Hindlimb muscle (tissue), 1 donor: ENCODE measurements around the gene ZNF418. TPM values are rescaled to one million over a fixed set of nuclear protein-coding genes. Genes with fewer than 3 reads are reported as not detected.
"Not testable (repeated sequence)": the region's sequence is repeated elsewhere in the genome, so short reads cannot be mapped to it uniquely, and the experiment has no call there.

Experiments used
- DNase-seq: peaks from one replicate; pipeline ENCODE4 v3.0.0-alpha.2; 2013
- polyA plus RNA-seq: library from polyadenylated mRNA; unstranded; fragments of 120-200 nt; gene quantifications from one replicate; pipeline ENCODE4 v1.2.1, GENCODE V29; 2013; ENCODE audit not compliant: insufficient read length

Gene ZNF418
- polyA plus RNA-seq, 1 donor, result 10.2 TPM

GRCh38 chr19:57888560-57889231, 46.5 kb downstream of the ZNF418 start, which contains the start of gene ZNF814:
TSS of gene ZNF814 (minus strand) at chr19:57889037. CDS start at chr19:57888802, 235 bp downstream.
- peak; percentile 42 for DNase-seq

- no peak for DNase-seq
These were observed 47.1 kb downstream of the ZNF418 start for GRCh38 chr19:57888107-57888559.

GRCh38 chr19:57887195-57887941, 47.8 kb downstream of the ZNF418 start:
- no peak for DNase-seq

- no peak for DNase-seq
These were observed 49.2 kb downstream of the ZNF418 start for GRCh38 chr19:57886046-57886445.

GRCh38 chr19:57873883-57874799, 61.1 kb downstream of the ZNF418 start:
- DNase-seq, result not testable (repeated sequence)

- DNase-seq, result no peak
These were observed 62.8 kb downstream of the ZNF418 start for GRCh38 chr19:57872450-57872849.

Other genes starting within 250 kb of the ZNF418 start
- 8.3 TPM for gene ZNF154, start 226.2 kb downstream of the ZNF418 start, polyA plus RNA-seq
- gene ZNF671, start 207.8 kb downstream of the ZNF418 start, polyA plus RNA-seq, result 6.7 TPM
- gene ZNF776, start 188.6 kb downstream of the ZNF418 start, polyA plus RNA-seq, result 13.7 TPM
- 13.6 TPM for gene ZNF586, start 165.7 kb downstream of the ZNF418 start, polyA plus RNA-seq
- 7.1 TPM for gene ZNF552, start 120.5 kb downstream of the ZNF418 start, polyA plus RNA-seq
- gene ZNF587B, start 105.1 kb downstream of the ZNF418 start, polyA plus RNA-seq, result 4.2 TPM
- gene ZNF587, start 85.5 kb downstream of the ZNF418 start, polyA plus RNA-seq, result 16.1 TPM
- gene ZNF814, start 46.4 kb downstream of the ZNF418 start, polyA plus RNA-seq, result 25.0 TPM
- 14.7 TPM for gene ZNF417, start 18.8 kb downstream of the ZNF418 start, polyA plus RNA-seq
- 5.4 TPM for gene ZNF256, start 12.3 kb upstream of the ZNF418 start, polyA plus RNA-seq
- 0.79 TPM for gene C19orf18, start 39.1 kb upstream of the ZNF418 start, polyA plus RNA-seq
- gene ZNF606, start 67.4 kb upstream of the ZNF418 start, polyA plus RNA-seq, result 10.8 TPM
- gene ZSCAN1, start 98.6 kb upstream of the ZNF418 start, polyA plus RNA-seq, result 1.6 TPM
- 13.8 TPM for gene ZNF135, start 123.9 kb upstream of the ZNF418 start, polyA plus RNA-seq
- gene ZSCAN18, start 162.8 kb upstream of the ZNF418 start, polyA plus RNA-seq, result 64.4 TPM
- 12.1 TPM for gene ZNF329, start 215.4 kb upstream of the ZNF418 start, polyA plus RNA-seq
- 11.5 TPM for gene ZNF274, start 247.7 kb upstream of the ZNF418 start, polyA plus RNA-seq